Gastrocnemius medialis (tissue), 4 donors: ENCODE results near the gene SELENOS. TPM values are rescaled to one million over a fixed set of nuclear protein-coding genes. Genes with fewer than 3 reads are reported as not detected.

Experiments used
- ATAC-seq, 2 donors: fragments of 150-250 bp; one replicate each; pipeline ENCODE4 v1.9.1; 2016
- DNase-seq, 2 donors: peaks; one replicate each; pipeline ENCODE4 v3.0.0-alpha.2; 2019
- H3K27ac ChIP-seq, 4 donors: fragments of 200-600 bp; sonication (generic); 1 replicate in 1 of 4; 2 replicates in 3 of 4; pipeline ENCODE4 v1.5.1; 2016 to 2018; ENCODE audit warnings: mild to moderate bottlenecking in 2 of 4, moderate library complexity in 1 of 4
- H3K27me3 ChIP-seq, 3 donors: fragments of 200-600 bp; sonication (generic) in 2 of 3; 1 replicate in 1 of 3; 2 replicates in 2 of 3; pipeline versions ENCODE4 v1.5.1 to v1.6.0; 2016 to 2019; ENCODE audit warnings: mild to moderate bottlenecking in 1 of 3, moderate library complexity in 1 of 3
- H3K36me3 ChIP-seq, 2 donors: fragments of 200-600 bp; sonication (generic) in 1 of 2; one replicate each; pipeline ENCODE4 v1.5.1; 2017 to 2018
- H3K4me1 ChIP-seq, 2 donors: fragments of 200-600 bp; sonication (generic) in 1 of 2; one replicate each; pipeline ENCODE4 v1.5.1; 2016 to 2017; ENCODE audit warnings: mild to moderate bottlenecking in 2 of 2
- H3K4me3 ChIP-seq, 4 donors: fragments of 200-600 bp; sonication (generic) in 3 of 4; 1 replicate in 1 of 4; 2 replicates in 3 of 4; pipeline ENCODE4 v1.5.1; 2016 to 2019; ENCODE audit warnings: mild to moderate bottlenecking in 2 of 4
- H3K9me3 ChIP-seq, 3 donors: fragments of 200-600 bp; sonication (generic) in 2 of 3; 1 replicate in 1 of 3; 2 replicates in 2 of 3; pipeline ENCODE4 v1.5.1; 2016 to 2019
- POLR2A ChIP-seq, 2 donors: fragments of 450-650 bp; IDR thresholded peaks; one replicate each; pipeline ENCODE4 v1.6.1; 2017; ENCODE audit warnings: antibody characterized with exemption in 2 of 2, mild to moderate bottlenecking in 2 of 2, moderate library complexity in 2 of 2
- in situ Hi-C, 4 donors: fragments of 200-750 bp; cut with MboI; loops; one replicate each; pipeline versions ENCODE4 v1.15.0 to v1.8.0; 2017; ENCODE audit warnings: low sequenced_read_pairs in 4 of 4
- intact Hi-C: fragments of 100-400 bp; cut with DNase I; formaldehyde crosslinking; loops from one replicate; pipeline ENCODE4 v1.15.1; 2023; ENCODE audit warnings: low total_unique reads
- total RNA-seq, 4 donors: library from RNA; depleted of rRNA; stranded (reverse); fragments of >200 nt; gene quantifications; one replicate each; pipeline versions ENCODE4 v1.1.0 to v1.2.3, GENCODE V29; 2016
- TF ChIP-seq, protein P1 (sequence below), 5 experiments: fragments of 450-650 bp in 3 of 5; fragments of 200-600 bp in 2 of 5; sonication (generic) in 2 of 5; IDR thresholded peaks in 4 of 5; conservative IDR thresholded peaks in 1 of 5; 1 replicate in 4 of 5; 2 replicates in 1 of 5; pipeline ENCODE4 v1.5.1; 2016 to 2019; ENCODE audit warnings: antibody characterized with exemption in 5 of 5, mild to moderate bottlenecking in 3 of 5, moderate library complexity in 3 of 5

The SELENOS gene
- total RNA-seq, 4 donors from 2014 or later, result 74.9 to 106 (median 89.1) TPM

GRCh38 chr15:101310508-101310907 is 33.2 kb upstream of the SELENOS start:
- TF ChIP-seq, protein P1, sequence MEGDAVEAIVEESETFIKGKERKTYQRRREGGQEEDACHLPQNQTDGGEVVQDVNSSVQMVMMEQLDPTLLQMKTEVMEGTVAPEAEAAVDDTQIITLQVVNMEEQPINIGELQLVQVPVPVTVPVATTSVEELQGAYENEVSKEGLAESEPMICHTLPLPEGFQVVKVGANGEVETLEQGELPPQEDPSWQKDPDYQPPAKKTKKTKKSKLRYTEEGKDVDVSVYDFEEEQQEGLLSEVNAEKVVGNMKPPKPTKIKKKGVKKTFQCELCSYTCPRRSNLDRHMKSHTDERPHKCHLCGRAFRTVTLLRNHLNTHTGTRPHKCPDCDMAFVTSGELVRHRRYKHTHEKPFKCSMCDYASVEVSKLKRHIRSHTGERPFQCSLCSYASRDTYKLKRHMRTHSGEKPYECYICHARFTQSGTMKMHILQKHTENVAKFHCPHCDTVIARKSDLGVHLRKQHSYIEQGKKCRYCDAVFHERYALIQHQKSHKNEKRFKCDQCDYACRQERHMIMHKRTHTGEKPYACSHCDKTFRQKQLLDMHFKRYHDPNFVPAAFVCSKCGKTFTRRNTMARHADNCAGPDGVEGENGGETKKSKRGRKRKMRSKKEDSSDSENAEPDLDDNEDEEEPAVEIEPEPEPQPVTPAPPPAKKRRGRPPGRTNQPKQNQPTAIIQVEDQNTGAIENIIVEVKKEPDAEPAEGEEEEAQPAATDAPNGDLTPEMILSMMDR (IDR thresholded peaks at IDR 0.05 in 4 of 5, conservative IDR thresholded peaks at IDR 0.05 in 1 of 5), result no peak
- no peak for TF ChIP-seq POLR2A (IDR thresholded peaks at IDR 0.05)
- in situ Hi-C loops (no loop called here), intact Hi-C loops (no loop called here)
- Histone ChIP-seq H3K27ac (no peak overlapping the region), H3K4me1 (no peaks in the 10 kb centered on the region), H3K9me3 (no peaks in the 10 kb centered on the region), H3K36me3 (peaks cover 0 to 18% of the 10 kb centered on the region in 2 donors), H3K4me3 (no peak overlapping the region), H3K27me3 (no peaks in the 10 kb centered on the region)
- ATAC-seq (no peak), DNase-seq (no peak)

GRCh38 chr15:101310161-101310480 is 32.8 kb upstream of the SELENOS start:
- H3K27ac ChIP-seq, result no peak overlapping the region
- TF ChIP-seq POLR2A (IDR thresholded peaks at IDR 0.05), result no peak
- TF ChIP-seq, protein P1 (IDR thresholded peaks at IDR 0.05 in 4 of 5, conservative IDR thresholded peaks at IDR 0.05 in 1 of 5), result no peak
- DNase-seq, result no peak
- H3K27me3 ChIP-seq, result no peaks in the 10 kb centered on the region
- intact Hi-C loops, result no loop called here
- in situ Hi-C loops, result no loop called here
- H3K9me3 ChIP-seq, result no peaks in the 10 kb centered on the region
- H3K36me3 ChIP-seq, result peaks cover 0 to 18% of the 10 kb centered on the region in 2 donors
- no peak for ATAC-seq
- H3K4me3 ChIP-seq, result no peak overlapping the region
- H3K4me1 ChIP-seq, result no peaks in the 10 kb centered on the region

DNA sequence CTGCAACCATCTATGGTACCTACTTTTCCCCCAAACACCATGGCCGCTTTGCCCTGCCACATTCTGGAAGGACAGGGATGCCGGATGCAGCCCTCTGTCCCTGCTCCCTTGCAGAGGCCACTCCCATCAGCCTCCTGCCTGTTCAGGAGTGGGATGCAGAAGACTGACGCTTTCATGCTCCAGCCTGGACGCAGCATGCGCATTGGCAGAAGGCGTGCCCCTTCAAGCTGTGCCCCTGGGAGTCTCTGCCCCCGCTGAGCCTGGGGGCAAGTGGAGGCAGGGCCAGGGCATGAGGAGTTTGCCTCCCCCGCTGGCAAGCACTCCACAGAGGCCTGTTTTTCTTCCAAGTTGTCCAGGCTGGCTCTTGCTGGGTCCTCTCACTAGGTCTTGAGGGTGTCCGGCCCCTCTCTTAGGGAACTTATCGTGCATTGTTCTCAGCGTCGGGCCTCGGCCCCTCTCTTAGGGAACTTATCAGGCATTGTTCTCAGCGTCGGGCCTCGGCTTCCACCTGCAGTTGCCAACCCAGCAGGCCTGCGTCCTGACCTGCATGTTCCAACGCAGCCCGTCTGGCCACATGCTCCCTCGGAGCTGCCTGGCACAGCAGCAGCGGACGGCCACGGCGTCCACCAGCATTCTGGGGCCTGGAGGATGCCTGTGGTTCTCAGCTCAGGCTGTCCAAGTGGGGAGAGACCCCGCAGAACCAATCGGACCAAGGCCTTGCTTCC is 32.3 kb upstream of the SELENOS start:
- no peak overlapping the region for H3K4me3 ChIP-seq
- no peaks in the 10 kb centered on the region for H3K9me3 ChIP-seq
- in situ Hi-C loops, result no loop called here
- no peak for DNase-seq
- H3K4me1 ChIP-seq, result no peaks in the 10 kb centered on the region
- H3K27ac ChIP-seq, result no peak overlapping the region
- peaks cover 0 to 18% of the 10 kb centered on the region in 2 donors for H3K36me3 ChIP-seq
- intact Hi-C loops, result loop anchor here (10.0 kb wide), 1 partner anchor 65 kb away; no protein-coding TSS in a partner anchor
- TF ChIP-seq, protein P1 (IDR thresholded peaks at IDR 0.05 in 4 of 5, conservative IDR thresholded peaks at IDR 0.05 in 1 of 5), result no peak
- no peak for TF ChIP-seq POLR2A (IDR thresholded peaks at IDR 0.05)
- no peak for ATAC-seq
- H3K27me3 ChIP-seq, result no peaks in the 10 kb centered on the region

- Histone ChIP-seq H3K4me3 (no peak overlapping the region), H3K9me3 (no peaks in the 10 kb centered on the region), H3K36me3 (peaks cover 0 to 18% of the 10 kb centered on the region in 2 donors), H3K4me1 (no peaks in the 10 kb centered on the region), H3K27ac (no peak overlapping the region), H3K27me3 (no peaks in the 10 kb centered on the region)
- intact Hi-C loops (loop anchor here (10.0 kb wide), 1 partner anchor 66 kb away; no protein-coding TSS in a partner anchor), in situ Hi-C loops (no loop called here)
- no peak for ATAC-seq
- TF ChIP-seq, protein P1 (IDR thresholded peaks at IDR 0.05 in 4 of 5, conservative IDR thresholded peaks at IDR 0.05 in 1 of 5), result no peak
- TF ChIP-seq POLR2A (IDR thresholded peaks at IDR 0.05), result no peak
- DNase-seq, result no peak
Measured at GRCh38 chr15:101308604-101309435, 31.5 kb upstream of the SELENOS start.
